GM18526 (cell line): ENCODE measurements around the gene TBC1D16.

Experiments used
- POLR2A ChIP-seq: IDR thresholded peaks from 3 replicates; pipeline ENCODE4 v1.6.1; 2011; ENCODE audit not compliant: insufficient read length; ENCODE audit errors: extremely low read depth

Gene TBC1D16

DNA sequence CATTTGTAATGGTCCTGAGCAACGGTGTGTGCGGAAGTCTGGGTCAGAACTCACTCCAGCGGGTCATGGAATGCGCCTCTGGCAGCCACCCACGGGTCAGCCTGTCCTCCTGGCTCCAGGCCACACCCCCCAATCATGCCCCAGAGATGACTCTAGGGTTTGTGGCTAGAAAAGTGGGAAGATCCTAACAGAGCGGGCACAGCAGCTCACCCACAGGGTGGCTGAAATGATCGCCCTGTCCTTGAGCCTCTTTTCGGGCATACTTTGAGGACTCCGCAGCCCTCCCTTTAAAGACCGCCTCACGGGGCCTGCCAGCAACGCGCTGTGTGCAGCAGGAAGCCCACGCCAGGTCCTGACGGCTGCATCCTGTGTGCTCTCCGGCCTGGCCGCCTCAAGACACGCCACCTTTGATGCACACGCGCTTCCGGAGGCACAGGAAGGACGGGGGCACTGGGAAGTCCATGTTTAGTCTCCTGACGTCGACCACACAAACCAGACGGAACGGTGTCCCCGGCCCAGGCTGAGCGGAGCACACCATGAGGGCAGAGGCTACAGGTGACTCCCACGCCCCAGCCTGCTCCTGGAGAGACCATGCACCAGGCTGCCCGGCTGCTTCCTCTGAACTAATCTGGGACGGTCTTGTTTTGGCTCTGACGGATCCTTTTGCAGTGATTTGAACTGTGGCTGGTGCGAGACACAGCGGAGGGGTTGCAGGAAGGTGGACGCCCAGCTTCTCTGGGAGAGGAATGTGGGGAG lies 92.9 kb downstream of the TBC1D16 start:
- no peak for TF ChIP-seq POLR2A

DNA sequence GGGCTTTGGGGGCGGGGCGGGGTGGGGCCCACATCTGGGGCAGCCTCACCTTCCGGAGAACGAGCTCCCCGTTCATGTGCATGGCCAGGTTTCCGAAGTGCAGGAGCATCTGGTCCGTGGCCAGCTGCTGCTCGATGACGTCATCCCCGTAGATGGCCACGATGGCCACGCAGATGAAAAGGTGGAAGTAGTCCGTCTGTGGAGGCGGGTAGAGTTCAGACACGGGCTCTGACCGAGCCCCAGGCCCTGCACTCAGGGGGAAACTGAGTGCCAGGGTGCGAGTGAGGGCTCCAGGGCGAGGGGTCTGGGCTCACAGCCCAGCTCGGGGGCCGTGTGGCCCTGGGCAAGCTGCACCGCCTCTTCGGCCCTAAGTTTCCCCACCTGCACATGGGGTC lies 93.7 kb downstream of the TBC1D16 start:
- TF ChIP-seq POLR2A: no peak

DNA sequence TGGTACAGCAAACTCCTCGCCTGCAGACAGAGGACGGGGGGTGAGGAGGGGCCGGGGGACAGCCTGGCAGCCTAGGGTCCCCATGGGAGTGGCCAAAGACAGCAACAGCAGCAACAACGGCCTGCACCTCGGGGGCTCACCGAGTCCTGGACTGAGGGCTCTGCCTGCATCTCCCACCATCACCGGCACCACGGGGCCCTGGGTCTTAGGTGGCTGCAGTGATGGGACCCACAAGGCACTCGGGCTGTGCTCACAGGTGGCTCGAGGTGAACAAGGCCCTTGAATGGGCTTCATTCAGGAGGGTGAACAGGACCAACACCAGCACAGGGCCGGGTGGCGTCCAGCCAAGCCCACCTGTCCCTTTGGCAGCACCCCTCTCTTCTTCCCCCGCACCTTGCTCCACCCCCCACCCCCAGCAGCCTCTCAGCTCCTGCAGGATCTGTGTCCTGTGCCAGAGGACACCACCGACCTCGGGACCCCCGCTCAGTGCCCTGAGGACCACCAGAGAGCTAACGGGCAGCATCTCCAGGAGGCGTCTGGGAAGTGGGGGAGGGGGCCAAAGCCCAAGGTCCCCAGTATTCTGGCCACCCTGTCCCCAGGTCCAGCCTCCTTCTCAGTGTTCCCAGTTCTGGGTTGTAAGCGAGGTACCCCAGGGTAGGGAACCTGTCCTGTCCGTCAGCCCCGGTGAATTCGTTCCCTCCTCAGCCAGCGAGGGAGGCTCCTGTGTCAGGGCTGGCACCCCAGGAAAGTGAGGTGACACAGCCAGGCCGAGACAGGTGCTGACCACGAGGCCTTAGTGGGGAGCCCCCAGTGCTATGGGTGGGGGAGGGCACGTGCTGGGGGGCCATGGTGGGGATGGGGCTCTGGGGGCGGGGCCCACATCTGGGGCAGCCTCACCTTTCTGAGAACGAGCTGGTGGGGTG lies 94.3 kb downstream of the TBC1D16 start:
- TF ChIP-seq POLR2A: no peak

DNA sequence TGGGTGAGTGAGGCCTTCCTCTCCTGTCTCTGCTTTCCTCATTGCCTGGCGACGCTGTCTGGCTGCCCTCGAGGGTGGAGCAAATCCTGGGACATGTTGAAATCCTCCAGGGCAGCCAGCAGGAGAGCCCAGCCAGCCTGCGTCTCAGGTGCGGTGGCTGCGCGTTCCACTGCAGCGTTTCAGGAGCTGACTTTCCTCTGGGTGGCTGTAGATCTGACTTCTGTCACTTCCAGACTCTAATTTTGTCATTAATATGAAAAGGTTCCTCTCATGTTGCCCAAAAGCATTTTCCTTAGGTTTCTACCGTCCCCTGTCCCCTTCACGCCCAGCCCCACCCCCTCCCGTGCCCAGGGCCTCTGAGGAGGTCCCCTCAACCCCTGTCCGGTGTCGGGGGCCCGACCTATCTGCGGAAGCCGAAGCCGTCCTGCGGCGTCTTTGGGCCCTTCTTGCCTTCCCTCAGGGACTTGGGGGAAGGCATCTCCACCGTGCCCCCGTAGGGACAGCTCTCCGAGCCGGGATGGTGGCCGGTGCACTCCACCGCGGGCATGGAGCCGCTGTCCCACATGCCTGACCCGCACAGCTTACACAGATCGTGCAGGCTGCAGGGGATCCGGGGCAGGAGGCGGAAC lies 95.1 kb downstream of the TBC1D16 start:
- TF ChIP-seq POLR2A: no peak

DNA sequence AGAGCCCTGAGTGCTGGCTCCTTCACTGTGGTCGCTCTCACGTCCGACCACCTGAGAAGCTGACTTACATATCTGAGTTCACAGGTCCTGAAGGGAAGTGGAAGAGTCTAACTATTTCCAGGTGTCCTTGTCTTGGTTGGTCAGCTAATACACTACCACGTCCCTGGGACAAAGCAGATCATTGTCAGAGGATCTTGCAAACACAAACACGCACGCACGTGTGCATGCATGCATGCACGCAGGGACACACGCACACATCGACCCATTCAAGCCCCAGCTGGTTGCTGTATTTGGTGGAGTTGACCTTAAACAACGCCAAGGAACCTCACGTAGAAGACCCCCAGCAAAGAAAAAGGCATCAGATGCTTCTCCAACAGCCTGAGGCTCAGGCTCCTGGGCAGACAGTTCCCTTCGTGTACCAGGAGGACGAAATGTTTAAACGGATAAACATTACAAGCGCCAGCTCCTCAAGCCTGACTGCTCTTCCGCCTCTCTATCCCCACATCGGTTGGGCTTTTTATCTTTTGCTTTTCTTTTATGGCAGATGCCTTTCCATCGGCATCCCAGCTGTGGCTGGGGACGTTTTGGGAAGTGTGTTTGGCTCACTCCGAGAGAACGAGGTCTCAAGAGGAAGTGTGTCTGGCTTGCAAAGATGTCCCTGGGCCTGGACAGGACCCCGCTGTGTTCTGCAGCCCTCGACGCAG lies 95.8 kb downstream of the TBC1D16 start:
- TF ChIP-seq POLR2A: no peak

DNA sequence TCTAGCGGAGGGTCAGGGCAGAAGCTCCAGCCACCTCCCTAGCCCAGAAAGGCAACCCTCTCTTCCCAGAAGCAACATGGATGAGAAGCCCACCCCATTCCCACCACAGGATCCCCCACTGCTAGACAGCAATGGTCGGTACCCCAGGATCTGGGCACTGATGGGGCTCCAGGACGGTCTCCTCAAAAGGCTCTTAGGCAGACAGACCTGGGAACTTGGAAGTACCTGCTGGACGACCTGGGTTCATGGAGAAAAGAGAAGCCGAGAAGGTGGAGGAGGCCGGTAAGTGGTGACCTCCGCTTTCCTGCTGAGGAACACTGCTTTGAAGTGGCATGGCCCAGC lies 96.6 kb downstream of the TBC1D16 start:
- TF ChIP-seq POLR2A: no peak

DNA sequence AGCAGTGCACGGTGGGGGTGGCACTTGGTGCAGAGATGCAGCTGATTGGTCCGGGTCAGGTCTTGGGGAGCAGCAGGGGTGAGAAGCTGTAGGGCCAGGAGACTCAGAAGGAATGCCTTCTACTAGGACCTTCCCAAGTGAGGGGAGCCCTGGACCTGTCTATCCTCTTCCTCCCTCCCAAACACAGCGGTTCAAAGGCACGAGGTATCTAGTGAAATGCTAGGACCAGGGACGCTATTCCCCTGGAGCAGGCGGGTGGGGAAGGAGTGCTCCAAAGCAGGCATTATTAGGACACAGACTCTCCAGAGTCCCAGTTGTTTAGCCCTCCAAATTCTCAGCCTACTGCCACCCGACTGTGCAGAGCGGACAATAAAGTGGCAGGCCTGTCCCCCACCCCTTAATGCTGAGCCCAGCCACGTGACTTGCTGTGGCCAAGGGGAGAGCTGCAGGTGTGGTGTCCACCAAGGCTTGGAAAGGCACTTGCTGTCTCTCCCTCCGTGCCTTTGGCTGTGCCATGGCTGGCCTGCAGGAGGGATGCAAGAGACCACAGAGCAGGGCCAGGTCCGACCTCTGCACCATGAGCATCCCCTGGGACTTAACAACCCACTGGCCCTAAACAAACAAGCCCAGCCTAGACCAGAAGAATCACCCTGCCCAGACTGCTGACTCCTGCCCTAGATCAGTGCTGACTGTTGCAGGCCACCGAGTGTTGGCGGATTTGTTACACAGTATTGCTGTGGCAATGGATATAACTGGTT lies 97.2 kb downstream of the TBC1D16 start:
- no peak for TF ChIP-seq POLR2A

DNA sequence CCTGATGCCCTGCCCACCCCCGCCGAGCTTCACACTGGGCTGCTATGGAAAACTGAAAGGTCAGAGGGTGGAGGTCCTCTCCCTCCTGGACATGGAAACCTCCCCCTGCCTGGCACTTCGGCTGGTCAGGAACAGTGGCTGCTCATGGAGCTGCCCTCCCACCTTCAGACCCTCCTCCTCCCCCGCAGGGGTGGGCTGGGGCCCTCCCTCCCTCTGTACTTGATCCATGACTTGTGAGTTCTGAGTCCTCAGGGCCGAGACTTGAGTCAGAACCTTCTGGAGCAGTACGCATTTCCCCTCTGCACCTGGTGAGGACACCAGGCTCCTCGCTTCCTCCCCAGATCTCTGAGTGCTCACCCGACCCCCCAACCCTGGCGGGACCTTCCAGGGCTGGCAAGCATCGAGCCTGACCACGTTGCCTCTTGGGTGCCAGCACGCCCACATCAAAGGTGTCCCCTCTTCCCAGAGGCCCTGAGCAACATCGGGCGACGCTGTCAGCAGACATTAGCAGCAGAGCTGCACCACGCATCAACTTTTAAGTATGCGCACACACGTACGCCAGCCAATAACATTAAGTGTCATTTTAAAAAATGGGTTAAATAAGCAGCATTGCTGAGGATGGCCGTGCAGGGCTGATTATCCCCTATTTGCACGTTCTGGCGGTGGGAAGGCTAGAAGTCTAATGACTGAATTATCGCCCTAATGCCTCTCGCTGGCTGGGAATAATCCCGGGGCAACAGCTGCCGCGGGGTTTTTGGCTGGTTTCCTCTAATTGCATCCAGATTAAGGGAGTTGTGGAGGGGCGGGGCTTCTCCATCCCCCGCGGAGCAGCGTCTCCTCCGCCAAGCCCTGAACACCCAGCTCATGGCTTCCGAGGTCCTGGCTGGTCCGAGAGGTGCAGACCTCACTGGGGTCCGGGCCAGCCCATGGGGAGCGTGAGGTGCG lies 98.0 kb downstream of the TBC1D16 start:
- no peak for TF ChIP-seq POLR2A

DNA sequence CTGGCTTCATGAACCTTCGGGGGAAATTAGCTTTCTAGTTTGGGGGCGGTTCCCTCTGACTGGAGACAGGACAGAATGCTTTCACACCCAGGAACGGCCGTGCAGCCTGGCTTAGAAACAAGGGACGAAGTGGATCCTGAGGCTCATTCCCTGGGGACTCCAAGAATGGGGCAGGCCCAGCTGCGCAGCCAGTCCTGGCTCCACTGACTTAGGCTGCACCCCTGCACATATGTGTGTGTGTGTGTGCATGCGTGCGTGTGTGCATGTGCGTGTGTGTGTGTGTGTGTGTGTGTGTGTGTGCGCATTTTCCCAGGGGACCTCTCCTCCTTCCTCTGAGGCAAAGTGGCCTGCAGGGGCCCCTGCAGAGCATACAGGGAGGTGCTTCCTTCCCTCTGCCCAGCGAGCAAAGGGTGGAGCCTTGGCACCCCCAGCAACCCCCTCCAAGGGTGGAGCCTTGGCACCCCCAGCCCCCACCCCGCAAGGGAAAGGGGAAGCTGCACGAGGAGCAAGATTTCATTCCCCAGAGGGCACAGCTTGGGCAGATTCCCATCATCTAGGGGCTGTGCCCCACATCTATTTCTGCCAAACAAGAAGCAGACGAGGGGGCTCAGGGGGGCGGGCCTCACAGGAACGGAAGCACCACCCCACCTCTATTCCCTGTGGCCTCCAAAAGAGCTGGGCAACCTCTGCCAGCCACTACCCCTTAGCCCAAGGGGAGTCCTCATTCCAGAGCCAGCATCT lies 98.9 kb downstream of the TBC1D16 start:
- no peak for TF ChIP-seq POLR2A

DNA sequence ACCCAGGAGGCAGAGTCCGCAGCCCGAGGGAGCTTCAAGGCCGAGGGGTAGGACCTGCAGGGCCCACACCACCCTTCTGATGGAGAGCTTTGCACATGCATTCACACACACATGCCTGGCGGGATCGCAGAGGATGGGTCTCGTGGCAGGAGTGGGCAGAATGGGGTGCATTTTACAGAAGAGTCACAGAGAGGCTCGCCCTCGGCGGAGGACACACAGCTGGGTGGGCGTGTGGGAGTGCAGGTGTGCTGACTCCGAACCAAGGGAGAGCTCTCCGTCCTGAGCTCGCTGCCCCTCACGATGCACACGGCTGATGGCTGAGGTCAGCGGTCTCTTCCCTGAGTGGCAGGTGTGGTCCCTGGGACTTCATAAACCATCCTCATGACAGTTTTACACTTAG lies 99.6 kb downstream of the TBC1D16 start:
- TF ChIP-seq POLR2A: no peak

DNA sequence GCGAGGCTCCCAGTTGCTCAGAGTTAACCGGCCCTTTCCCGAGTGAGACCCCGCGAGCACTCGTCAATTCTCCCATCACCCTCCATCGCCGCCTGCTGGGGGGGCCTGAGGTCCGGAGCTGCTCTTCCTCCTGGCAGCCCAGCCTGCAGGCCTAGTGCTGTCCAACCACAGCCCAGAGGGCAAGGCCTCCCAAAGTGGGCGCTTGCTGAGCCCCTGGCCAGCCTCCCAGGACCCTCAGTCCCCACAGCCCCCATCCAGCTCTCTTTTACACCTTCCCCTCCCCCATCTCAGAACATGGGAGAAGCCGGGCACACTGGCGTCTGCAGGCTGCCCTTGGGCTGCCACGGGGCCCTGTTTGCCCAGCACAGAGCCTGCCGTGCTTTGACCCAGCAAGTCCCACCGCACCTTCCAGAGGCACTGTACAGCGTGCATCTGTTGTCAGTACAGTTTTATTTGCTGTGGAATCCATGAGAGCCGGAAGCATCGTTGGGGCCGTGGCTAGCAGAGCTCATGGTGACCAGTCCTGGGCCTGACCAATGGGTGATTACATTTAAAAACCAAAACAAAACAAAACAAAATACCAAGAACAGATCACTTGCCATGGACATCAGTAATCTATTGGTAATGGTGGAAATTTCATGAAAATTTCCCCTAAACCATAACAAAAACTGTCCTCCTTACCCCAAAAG lies 100.3 kb downstream of the TBC1D16 start:
- TF ChIP-seq POLR2A: no peak

DNA sequence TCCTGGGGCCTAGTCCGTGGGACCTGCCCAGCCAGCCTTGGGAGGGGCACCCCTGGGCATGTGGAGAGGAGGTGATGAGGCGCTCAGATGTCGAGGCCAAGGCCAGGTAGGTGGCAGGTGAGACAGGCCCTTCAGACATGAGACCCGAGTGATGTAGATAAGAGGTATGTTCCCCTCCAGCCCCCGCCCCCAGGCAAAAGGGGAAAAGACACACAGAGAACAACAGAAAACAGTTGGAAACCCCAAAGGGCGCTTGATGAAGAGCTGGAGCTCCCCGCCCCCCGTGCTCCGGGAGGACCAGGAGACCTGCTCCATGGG lies 101.1 kb downstream of the TBC1D16 start:
- TF ChIP-seq POLR2A: no peak
